ENCODE results near the gene APOA5. TPM values are rescaled to one million over a fixed set of nuclear protein-coding genes. Genes with fewer than 3 reads are reported as not detected.

Gene APOA5
- polyA plus RNA-seq, 2 of the 4 experiments (the other 2 are of a cell fraction): not detected

- 70% methylated on average over 10 of the region's 13 CpGs for WGBS (ENCODE audit: missing lambda C conversion rate)
- ChIA-PET CTCF (interaction anchor here (0.8 to 1.1 kb wide), 2 partner anchors 39 to 42 kb away, joined by 3 to 7 read pairs; partner anchors contain the start of gene APOA5), POLR2A (no interaction called here)
Observed at GRCh38 chr11:116832350-116833290, 40.9 kb upstream of the APOA5 start.

More at GRCh38 chr11:116832350-116833290, 40.9 kb upstream of the APOA5 start:
- DNase-seq (ENCODE audit: low read depth in 1 of 2, low spot score in 1 of 2) (no peak), ATAC-seq (no peak), FAIRE-seq (no peak)
- Histone ChIP-seq H3K27ac (no peak overlapping the region), H3K9me3 (no peaks in the 10 kb centered on the region), H3K4me3 (no peak overlapping the region), H3K4me2 (no peak overlapping the region), H3K4me1 (0 out of 3 replicates have a peak, but pooled peaks cover 4% of the 10 kb centered on the region)
- TF ChIP-seq ATOH8 (CRISPR knock-in tag; IDR thresholded peaks at IDR 0.05; ENCODE audit: low read depth): no peak
- no peak for TF ChIP-seq JUN (IDR thresholded peaks at IDR 0.05)
- TF ChIP-seq ESRRA (IDR thresholded peaks at IDR 0.05; ENCODE audit: borderline replicate concordance, low read length): no peak
- TF ChIP-seq CEBPB (IDR thresholded peaks at IDR 0.05): no peak
- no peak for TF ChIP-seq RAD21 (conservative IDR thresholded peaks at IDR 0.05 in 1 of 2, IDR thresholded peaks at IDR 0.05 in 1 of 2)
- no peak for TF ChIP-seq POLR2A (IDR thresholded peaks at IDR 0.05; ENCODE audit: low read length)
- TF ChIP-seq EHF (CRISPR knock-in tag; IDR thresholded peaks at IDR 0.05): no peak
- no peak for TF ChIP-seq EP300 (IDR thresholded peaks at IDR 0.05)
- no peak for TF ChIP-seq CTCF (IDR thresholded peaks at IDR 0.05)
- TF ChIP-seq NPAS2 (CRISPR knock-in tag; IDR thresholded peaks at IDR 0.05; ENCODE audit: borderline replicate concordance): no peak
- TF ChIP-seq PHF8 (IDR thresholded peaks at IDR 0.05; ENCODE audit: borderline replicate concordance, low read depth): no peak
- TF ChIP-seq SMC3 (IDR thresholded peaks at IDR 0.05): no peak
- no peak for TF ChIP-seq HES2 (IDR thresholded peaks at IDR 0.05)
- no peak for TF ChIP-seq TP53 (CRISPR knock-in tag; IDR thresholded peaks at IDR 0.05)
- no peak for TF ChIP-seq MYC (IDR thresholded peaks at IDR 0.05; ENCODE audit: borderline replicate concordance, low read length)
- no peak for TF ChIP-seq REST (IDR thresholded peaks at IDR 0.05)
